ENCODE data around the gene PIGX.

DNA sequence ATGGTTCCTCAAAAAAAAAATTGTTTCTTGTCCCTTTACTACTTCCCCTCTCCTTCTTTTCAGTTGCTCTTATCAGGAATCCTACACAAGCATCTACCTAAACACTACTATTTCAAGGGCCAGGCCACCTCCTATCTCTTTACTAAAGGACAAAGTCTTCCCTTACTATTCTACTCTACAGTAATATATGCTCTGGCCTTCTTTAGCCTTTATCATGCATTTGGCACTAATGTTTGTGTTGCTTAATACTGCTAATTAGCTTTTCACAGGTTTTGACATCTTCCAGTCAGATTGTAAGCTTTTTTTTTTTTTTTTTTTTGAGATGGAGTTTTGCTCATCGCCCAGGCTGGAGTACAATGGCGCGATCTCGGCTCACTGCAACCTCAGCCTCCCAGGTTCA lies 5.4 kb upstream of the PIGX start:
- TF ChIP-seq, protein P1, sequence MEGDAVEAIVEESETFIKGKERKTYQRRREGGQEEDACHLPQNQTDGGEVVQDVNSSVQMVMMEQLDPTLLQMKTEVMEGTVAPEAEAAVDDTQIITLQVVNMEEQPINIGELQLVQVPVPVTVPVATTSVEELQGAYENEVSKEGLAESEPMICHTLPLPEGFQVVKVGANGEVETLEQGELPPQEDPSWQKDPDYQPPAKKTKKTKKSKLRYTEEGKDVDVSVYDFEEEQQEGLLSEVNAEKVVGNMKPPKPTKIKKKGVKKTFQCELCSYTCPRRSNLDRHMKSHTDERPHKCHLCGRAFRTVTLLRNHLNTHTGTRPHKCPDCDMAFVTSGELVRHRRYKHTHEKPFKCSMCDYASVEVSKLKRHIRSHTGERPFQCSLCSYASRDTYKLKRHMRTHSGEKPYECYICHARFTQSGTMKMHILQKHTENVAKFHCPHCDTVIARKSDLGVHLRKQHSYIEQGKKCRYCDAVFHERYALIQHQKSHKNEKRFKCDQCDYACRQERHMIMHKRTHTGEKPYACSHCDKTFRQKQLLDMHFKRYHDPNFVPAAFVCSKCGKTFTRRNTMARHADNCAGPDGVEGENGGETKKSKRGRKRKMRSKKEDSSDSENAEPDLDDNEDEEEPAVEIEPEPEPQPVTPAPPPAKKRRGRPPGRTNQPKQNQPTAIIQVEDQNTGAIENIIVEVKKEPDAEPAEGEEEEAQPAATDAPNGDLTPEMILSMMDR (IDR thresholded peaks at IDR 0.05): no peak
- no peak for TF ChIP-seq POLR2A (IDR thresholded peaks at IDR 0.05)
